H9 (cell line): Measurements from ENCODE around the gene MRAP. TPM values are rescaled to one million over a fixed set of nuclear protein-coding genes. Genes with fewer than 3 reads are reported as not detected.

Experiments
- DNase-seq: peaks from one replicate; pipeline ENCODE4 v3.0.0-alpha.2; 2017
- H2AFZ ChIP-seq: one replicate; pipeline ENCODE4 v1.6.1; 2013; ENCODE audit warnings: mild to moderate bottlenecking, low read length, control low read depth, moderate library complexity
- H2AK5ac ChIP-seq: 2 replicates; pipeline ENCODE4 v1.6.1; 2013; ENCODE audit warnings: low read length, control low read depth, mixed read lengths; ENCODE audit not compliant: insufficient read length
- H2BK120ac ChIP-seq: one replicate; pipeline ENCODE4 v1.6.1; 2013; ENCODE audit warnings: low read depth, mild to moderate bottlenecking, low read length, control low read depth, inconsistent platforms; ENCODE audit not compliant: poor library complexity, severe bottlenecking
- H2BK12ac ChIP-seq: 2 replicates; pipeline ENCODE4 v1.6.1; 2013; ENCODE audit warnings: low read length, control low read depth, mixed read lengths, low read depth; ENCODE audit not compliant: insufficient read length
- H2BK15ac ChIP-seq: 2 replicates; pipeline ENCODE4 v1.6.1; 2013; ENCODE audit warnings: low read depth, low read length, control low read depth
- H2BK20ac ChIP-seq: one replicate; pipeline ENCODE4 v1.6.1; 2013; ENCODE audit warnings: low read depth, mild to moderate bottlenecking, low read length, control low read depth, inconsistent platforms; ENCODE audit not compliant: poor library complexity, severe bottlenecking
- H2BK5ac ChIP-seq: 2 replicates; pipeline ENCODE4 v1.6.1; 2013; ENCODE audit warnings: low read length, control low read depth, mixed read lengths; ENCODE audit not compliant: insufficient read length
- H3K14ac ChIP-seq: 2 replicates; pipeline ENCODE4 v1.6.1; 2013; ENCODE audit warnings: low read length, control low read depth; ENCODE audit not compliant: insufficient read depth
- H3K18ac ChIP-seq: 2 replicates; pipeline ENCODE4 v1.6.1; 2013; ENCODE audit warnings: low read depth, mild to moderate bottlenecking, mixed read lengths, low read length, control low read depth; ENCODE audit not compliant: insufficient read length
- H3K23ac ChIP-seq: 2 replicates; pipeline ENCODE4 v1.6.1; 2013; ENCODE audit warnings: low read length, control low read depth, mixed read lengths, low read depth; ENCODE audit not compliant: insufficient read length
- H3K23me2 ChIP-seq: 2 replicates; pipeline ENCODE4 v1.6.1; 2013; ENCODE audit warnings: low read depth, mild to moderate bottlenecking, mixed read lengths, low read length, control low read depth; ENCODE audit not compliant: insufficient read length, poor library complexity, severe bottlenecking
- H3K27ac ChIP-seq: 2 replicates; pipeline ENCODE4 v1.5.1; 2013; ENCODE audit warnings: low read length, control low read depth, mixed read lengths, low read depth; ENCODE audit not compliant: insufficient read length
- H3K27me3 ChIP-seq: 2 replicates; pipeline ENCODE4 v1.6.1; 2013; ENCODE audit warnings: low read length, control low read depth, inconsistent platforms; ENCODE audit not compliant: insufficient read depth
- H3K4ac ChIP-seq: 2 replicates; pipeline ENCODE4 v1.6.1; 2013; ENCODE audit warnings: low read depth, mild to moderate bottlenecking, control low read depth, inconsistent platforms, low read length, moderate library complexity
- H3K4me1 ChIP-seq: 2 replicates; pipeline ENCODE4 v1.6.1; 2013; ENCODE audit warnings: low read length, control low read depth, inconsistent platforms; ENCODE audit not compliant: insufficient read depth
- H3K4me2 ChIP-seq: 2 replicates; pipeline ENCODE4 v1.6.1; 2013; ENCODE audit warnings: low read length, control low read depth, mixed read lengths; ENCODE audit not compliant: insufficient read length, insufficient read depth
- H3K56ac ChIP-seq: 2 replicates; pipeline ENCODE4 v1.6.1; 2013; ENCODE audit warnings: low read depth, mild to moderate bottlenecking, mixed read lengths, low read length, control low read depth; ENCODE audit not compliant: insufficient read length
- H3K79me1 ChIP-seq: 2 replicates; pipeline ENCODE4 v1.6.1; 2013; ENCODE audit warnings: low read depth, mild to moderate bottlenecking, moderate library complexity, low read length, control low read depth, inconsistent platforms; ENCODE audit not compliant: insufficient read depth, poor library complexity, severe bottlenecking
- H3K79me2 ChIP-seq: 2 replicates; pipeline ENCODE4 v1.6.1; 2013; ENCODE audit warnings: low read length, control low read depth, inconsistent platforms; ENCODE audit not compliant: insufficient read depth
- H3K9ac ChIP-seq: 2 replicates; pipeline ENCODE4 v1.6.1; 2013; ENCODE audit warnings: low read length, control low read depth, mixed read lengths; ENCODE audit not compliant: insufficient read length; ENCODE audit errors: extremely low read depth
- H3K9me3 ChIP-seq: one replicate; pipeline ENCODE4 v1.6.1; 2013; ENCODE audit warnings: low read depth, low read length, inconsistent platforms; ENCODE audit not compliant: control insufficient read depth
- H3T11ph ChIP-seq: one replicate; pipeline ENCODE4 v1.6.1; 2013; ENCODE audit warnings: mild to moderate bottlenecking, low read length, control low read depth, inconsistent platforms
- H4K20me1 ChIP-seq: one replicate; pipeline ENCODE4 v1.6.1; 2013; ENCODE audit not compliant: control insufficient read depth, insufficient read length, insufficient read depth
- H4K5ac ChIP-seq: 2 replicates; pipeline ENCODE4 v1.6.1; 2013; ENCODE audit warnings: low read depth, mild to moderate bottlenecking, mixed read lengths, low read length, control low read depth; ENCODE audit not compliant: insufficient read length
- H4K8ac ChIP-seq: replicated peaks from 2 replicates; pipeline ENCODE4 v1.6.1; 2013; ENCODE audit warnings: low read length, control low read depth, mixed read lengths, low read depth; ENCODE audit not compliant: insufficient read length
- H4K91ac ChIP-seq: 2 replicates; pipeline ENCODE4 v1.6.1; 2013; ENCODE audit warnings: low read depth, mild to moderate bottlenecking, moderate library complexity, mixed read lengths, low read length, control low read depth; ENCODE audit not compliant: insufficient read length
- H3K27ac Mint-ChIP-seq, 3 experiments: 2 replicates in 2 of 3; 3 replicates in 1 of 3; pipeline ENCODE4 v1.8.0; 2020 to 2021; ENCODE audit warnings: mixed read lengths in 3 of 3, mild to moderate bottlenecking in 1 of 3, moderate library complexity in 1 of 3
- H3K27me3 Mint-ChIP-seq: 2 replicates; pipeline ENCODE4 v1.8.0; 2021; ENCODE audit warnings: low read depth, mild to moderate bottlenecking, moderate library complexity, mixed read lengths
- H3K36me3 Mint-ChIP-seq, 3 experiments: 2 replicates in 2 of 3; 3 replicates in 1 of 3; pipeline ENCODE4 v1.8.0; 2020 to 2021; ENCODE audit warnings: low read depth in 3 of 3, mixed read lengths in 3 of 3; ENCODE audit not compliant: insufficient read depth in 1 of 3
- H3K4me1 Mint-ChIP-seq, 2 experiments: 2 replicates each; pipeline ENCODE4 v1.8.0; 2020; ENCODE audit warnings: mixed read lengths in 2 of 2
- H3K4me3 Mint-ChIP-seq, 2 experiments: 2 replicates in 1 of 2; 3 replicates in 1 of 2; pipeline ENCODE4 v1.8.0; 2020 to 2021; ENCODE audit warnings: mild to moderate bottlenecking in 2 of 2, mixed read lengths in 2 of 2, moderate library complexity in 1 of 2
- H3K9me3 Mint-ChIP-seq, 2 experiments: 2 replicates in 1 of 2; 3 replicates in 1 of 2; pipeline ENCODE4 v1.8.0; 2020; ENCODE audit warnings: mild to moderate bottlenecking in 2 of 2, mixed read lengths in 2 of 2, moderate library complexity in 1 of 2
- WGBS: extraction: QIAGEN DNeasy Blood & Tissue Kit; methylation state at CpG from one replicate; pipeline ENCODE4 v1.1.7; 2013; ENCODE audit warnings: missing lambda C conversion rate, low lambda C conversion rate, mixed read lengths; ENCODE audit not compliant: insufficient read length; ENCODE audit errors: extremely low coverage; 5-methylcytosine and 5-hydroxymethylcytosine counted together
- total RNA-seq: library from RNA; stranded (reverse); gene quantifications from 2 replicates; pipeline ENCODE4 v1.2.1, GENCODE V29; 2021
- TF ChIP-seq, protein P1 (sequence below): fragments of 200-600 bp; sonication (generic); conservative IDR thresholded peaks from 3 replicates; pipeline ENCODE4 v1.8.0; 2021; ENCODE audit warnings: antibody characterized with exemption, mild to moderate bottlenecking

The MRAP gene
- total RNA-seq, 1 experiment from 2014 or later, result not detected

DNA sequence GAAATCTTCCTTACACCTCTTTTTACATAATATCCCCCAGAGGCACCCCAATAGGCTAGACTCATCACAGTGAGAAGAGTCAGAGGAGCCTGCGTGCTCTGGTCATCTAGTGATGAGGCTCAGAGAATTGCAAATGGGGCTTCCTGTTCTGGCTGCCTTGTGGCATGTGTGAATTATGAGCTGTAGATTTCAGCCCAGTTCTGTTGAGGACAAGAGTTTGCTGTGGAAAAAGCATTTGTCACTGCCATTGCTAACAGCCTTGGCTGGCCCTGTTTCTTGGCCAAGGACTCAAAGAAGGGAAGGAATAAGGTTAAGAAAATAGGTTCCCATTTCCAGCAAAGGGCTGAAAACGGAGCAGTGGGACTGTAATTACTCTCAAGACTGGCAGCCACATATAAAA, 30.7 kb downstream of the MRAP start:
- H2AK5ac ChIP-seq, result no peak overlapping the region
- H3K4me1 ChIP-seq, result no peaks in the 10 kb centered on the region
- Mint-ChIP-seq H3K4me1 (peaks cover 17 to 19% of the 10 kb centered on the region in 2 experiments), H3K9me3 (no peaks in the 10 kb centered on the region), H3K27ac (peak overlapping the region in 1 of 3 experiments; percentile 11; a peak in 2 of 7 replicates), H3K27me3 (no peaks in the 10 kb centered on the region), H3K36me3 (peaks cover 36 to 85% (median 77%) of the 10 kb centered on the region in 3 experiments), H3K4me3 (no peak overlapping the region)
- DNase-seq, result no peak
- H4K8ac ChIP-seq, result no peak overlapping the region
- no peak overlapping the region for H3K23ac ChIP-seq
- H4K91ac ChIP-seq, result no peak overlapping the region
- H3K9ac ChIP-seq, result no peak overlapping the region
- no peak overlapping the region for H4K5ac ChIP-seq
- no peaks in the 10 kb centered on the region for H3K27me3 ChIP-seq
- TF ChIP-seq, protein P1, sequence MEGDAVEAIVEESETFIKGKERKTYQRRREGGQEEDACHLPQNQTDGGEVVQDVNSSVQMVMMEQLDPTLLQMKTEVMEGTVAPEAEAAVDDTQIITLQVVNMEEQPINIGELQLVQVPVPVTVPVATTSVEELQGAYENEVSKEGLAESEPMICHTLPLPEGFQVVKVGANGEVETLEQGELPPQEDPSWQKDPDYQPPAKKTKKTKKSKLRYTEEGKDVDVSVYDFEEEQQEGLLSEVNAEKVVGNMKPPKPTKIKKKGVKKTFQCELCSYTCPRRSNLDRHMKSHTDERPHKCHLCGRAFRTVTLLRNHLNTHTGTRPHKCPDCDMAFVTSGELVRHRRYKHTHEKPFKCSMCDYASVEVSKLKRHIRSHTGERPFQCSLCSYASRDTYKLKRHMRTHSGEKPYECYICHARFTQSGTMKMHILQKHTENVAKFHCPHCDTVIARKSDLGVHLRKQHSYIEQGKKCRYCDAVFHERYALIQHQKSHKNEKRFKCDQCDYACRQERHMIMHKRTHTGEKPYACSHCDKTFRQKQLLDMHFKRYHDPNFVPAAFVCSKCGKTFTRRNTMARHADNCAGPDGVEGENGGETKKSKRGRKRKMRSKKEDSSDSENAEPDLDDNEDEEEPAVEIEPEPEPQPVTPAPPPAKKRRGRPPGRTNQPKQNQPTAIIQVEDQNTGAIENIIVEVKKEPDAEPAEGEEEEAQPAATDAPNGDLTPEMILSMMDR, result no peak
- H2BK12ac ChIP-seq, result no peak overlapping the region
- H3K23me2 ChIP-seq, result no peaks in the 10 kb centered on the region
- no CpG with 5 or more reads among the region's 2 CpGs for WGBS
- H3K79me1 ChIP-seq, result no peaks in the 10 kb centered on the region
- no peak overlapping the region for H3K4ac ChIP-seq
- no peak overlapping the region for H2BK120ac ChIP-seq
- no peak overlapping the region for H3K14ac ChIP-seq
- H2AFZ ChIP-seq, result no peak overlapping the region
- no peak overlapping the region for H3K27ac ChIP-seq
- no peak overlapping the region for H2BK5ac ChIP-seq
- no peaks in the 10 kb centered on the region for H3K79me2 ChIP-seq
- no peak overlapping the region for H3K18ac ChIP-seq
- no peak overlapping the region for H2BK15ac ChIP-seq
- no peak overlapping the region for H2BK20ac ChIP-seq
- H3K9me3 ChIP-seq, result no peaks in the 10 kb centered on the region
- no peak overlapping the region for H3K56ac ChIP-seq
- no peak overlapping the region for H3K4me2 ChIP-seq
- H3T11ph ChIP-seq, result no peak overlapping the region
- no peaks in the 10 kb centered on the region for H4K20me1 ChIP-seq
